Panc1 (cell line): ENCODE results near the gene RAB26. TPM values are rescaled to one million over a fixed set of nuclear protein-coding genes. Genes with fewer than 3 reads are reported as not detected.

Experiments
- ATAC-seq: fragments of 200-7000 bp; cut with Tn5 transposase; 2 replicates; pipeline ENCODE4 v1.9.1; 2020; ENCODE audit warnings: mild to moderate bottlenecking, moderate library complexity
- BruUV-seq: library from RNA; stranded (reverse); fragments of 400-500 nt; replicated peaks from 2 replicates; lab custom pipeline; 2021; lab: Mats Ljungman, UMichigan
- CTCF ChIA-PET: fragments of 300-600 bp; sonication (Branson Sonifier 250); formaldehyde crosslinking; loops from one replicate; lab custom pipeline; 2022; ENCODE audit warnings: antibody characterized with exemption; lab: Charles Lee
- POLR2A ChIA-PET: fragments of 300-600 bp; sonication (Branson Sonifier 250); formaldehyde crosslinking; loops from one replicate; lab custom pipeline; 2022; ENCODE audit warnings: antibody characterized with exemption; lab: Charles Lee
- DNase-seq: peaks from one replicate; pipeline ENCODE4 v3.0.0-alpha.2; 2010; ENCODE audit warnings: low read depth, low spot score
- H3K27ac ChIP-seq: 2 replicates; pipeline ENCODE4 v1.5.1; 2011; ENCODE audit warnings: mild to moderate bottlenecking, low read length, inconsistent platforms
- H3K27me3 ChIP-seq: fragments of 200-500 bp; sonication (Bioruptor generic); 2 replicates; pipeline ENCODE4 v1.6.0; 2014; ENCODE audit warnings: low read length, inconsistent platforms; ENCODE audit not compliant: control insufficient read depth, insufficient read depth
- H3K36me3 ChIP-seq: fragments of 200-500 bp; sonication (Bioruptor generic); 2 replicates; pipeline ENCODE4 v1.5.1; 2014; ENCODE audit warnings: inconsistent platforms, mild to moderate bottlenecking, low read length, moderate library complexity; ENCODE audit not compliant: control insufficient read depth, insufficient read depth
- H3K4me1 ChIP-seq: 2 replicates; pipeline ENCODE4 v1.5.1; 2011; ENCODE audit warnings: inconsistent platforms, mild to moderate bottlenecking, low read length, moderate library complexity; ENCODE audit not compliant: control insufficient read depth, insufficient read depth
- H3K4me3 ChIP-seq, 2 experiments: 2 replicates each; pipeline ENCODE4 v1.5.1; 2011 to 2012; ENCODE audit warnings: low read depth in 2 of 2, low read length in 2 of 2, mild to moderate bottlenecking in 2 of 2, inconsistent platforms in 1 of 2, moderate library complexity in 1 of 2
- H3K9me3 ChIP-seq: fragments of 200-500 bp; sonication (Bioruptor generic); 2 replicates; pipeline ENCODE4 v1.5.1; 2014; ENCODE audit warnings: low read depth, mild to moderate bottlenecking, inconsistent platforms, low read length, moderate library complexity; ENCODE audit not compliant: control insufficient read depth, insufficient read depth
- POLR2AphosphoS5 ChIP-seq: IDR thresholded peaks from 2 replicates; pipeline ENCODE4 v1.6.1; 2012; ENCODE audit warnings: mild to moderate bottlenecking, low read depth, low read length, moderate library complexity
- SIN3A ChIP-seq: IDR thresholded peaks from 2 replicates; pipeline ENCODE4 v1.6.1; 2012; ENCODE audit warnings: low read depth, mild to moderate bottlenecking, low read length, moderate library complexity, borderline replicate concordance; ENCODE audit not compliant: insufficient read depth
- TCF7L2 ChIP-seq: IDR thresholded peaks from 2 replicates; pipeline ENCODE4 v1.6.1; 2011; ENCODE audit warnings: mild to moderate bottlenecking, low read depth, low read length, inconsistent platforms
- in situ Hi-C: cut with HindIII; loops from 2 replicates; pipeline ENCODE4 v1.10.0; 2016; ENCODE audit warnings: low sequenced_read_pairs, low pct_unique_long_range_greater_than_20kb
- intact Hi-C: fragments of 100-400 bp; cut with micrococcal nuclease; formaldehyde crosslinking; loops from one replicate; pipeline ENCODE4 v1.10.0; 2022; ENCODE audit not compliant: unreplicated experiment
- total RNA-seq: library from RNA; stranded (reverse); gene quantifications from one replicate; pipeline ENCODE4 v1.2.1, GENCODE V29; 2021; ENCODE audit not compliant: unreplicated experiment
- TF ChIP-seq, protein P1 (sequence below): fragments of 450-650 bp; IDR thresholded peaks from 2 replicates; pipeline ENCODE4 v1.5.1; 2017; ENCODE audit warnings: mild to moderate bottlenecking
- TF ChIP-seq, protein P2 (sequence below), 2 experiments: IDR thresholded peaks; 2 replicates each; pipeline ENCODE4 v1.6.1; 2011 to 2012; ENCODE audit warnings: low read depth in 2 of 2, control low read depth in 1 of 2, low read length in 1 of 2, mild to moderate bottlenecking in 1 of 2, moderate library complexity in 1 of 2; ENCODE audit not compliant: insufficient read depth in 1 of 2

The RAB26 gene
- total RNA-seq, 1 experiment from 2014 or later, result 92.2 TPM

DNA sequence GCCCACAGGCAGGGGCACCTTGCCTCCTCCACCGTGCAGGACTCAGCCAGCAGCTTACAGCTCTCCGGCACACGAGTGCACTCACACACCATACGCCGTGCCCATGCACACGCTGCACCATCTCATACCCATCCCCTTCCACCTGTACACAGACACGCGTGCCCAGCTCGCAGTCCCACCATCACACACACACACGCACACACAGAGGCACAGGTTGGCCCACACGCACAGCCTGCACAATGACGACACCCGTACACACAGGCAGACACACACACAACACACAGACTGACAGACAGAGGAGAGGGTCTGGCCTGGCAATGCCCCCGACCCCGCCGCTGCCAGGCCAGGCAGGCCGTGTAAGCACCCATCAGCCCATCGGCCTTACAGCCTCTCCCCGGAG lies 35.9 kb downstream of the RAB26 start:
- TF ChIP-seq, protein P1, sequence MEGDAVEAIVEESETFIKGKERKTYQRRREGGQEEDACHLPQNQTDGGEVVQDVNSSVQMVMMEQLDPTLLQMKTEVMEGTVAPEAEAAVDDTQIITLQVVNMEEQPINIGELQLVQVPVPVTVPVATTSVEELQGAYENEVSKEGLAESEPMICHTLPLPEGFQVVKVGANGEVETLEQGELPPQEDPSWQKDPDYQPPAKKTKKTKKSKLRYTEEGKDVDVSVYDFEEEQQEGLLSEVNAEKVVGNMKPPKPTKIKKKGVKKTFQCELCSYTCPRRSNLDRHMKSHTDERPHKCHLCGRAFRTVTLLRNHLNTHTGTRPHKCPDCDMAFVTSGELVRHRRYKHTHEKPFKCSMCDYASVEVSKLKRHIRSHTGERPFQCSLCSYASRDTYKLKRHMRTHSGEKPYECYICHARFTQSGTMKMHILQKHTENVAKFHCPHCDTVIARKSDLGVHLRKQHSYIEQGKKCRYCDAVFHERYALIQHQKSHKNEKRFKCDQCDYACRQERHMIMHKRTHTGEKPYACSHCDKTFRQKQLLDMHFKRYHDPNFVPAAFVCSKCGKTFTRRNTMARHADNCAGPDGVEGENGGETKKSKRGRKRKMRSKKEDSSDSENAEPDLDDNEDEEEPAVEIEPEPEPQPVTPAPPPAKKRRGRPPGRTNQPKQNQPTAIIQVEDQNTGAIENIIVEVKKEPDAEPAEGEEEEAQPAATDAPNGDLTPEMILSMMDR, result no peak
- TF ChIP-seq TCF7L2 (no peak), SIN3A (no peak)
- H3K4me3 ChIP-seq, result no peak overlapping the region
- ChIA-PET POLR2A (no interaction called here), CTCF (no interaction called here)
- H3K27me3 ChIP-seq, result no peaks in the 10 kb centered on the region
- H3K9me3 ChIP-seq, result no peaks in the 10 kb centered on the region
- H3K27ac ChIP-seq, result no peak overlapping the region
- no peaks in the 10 kb centered on the region for H3K36me3 ChIP-seq
- DNase-seq, result no peak
- H3K4me1 ChIP-seq, result no peaks in the 10 kb centered on the region
- intact Hi-C loops, result no loop called here
- ATAC-seq, result no peak
- in situ Hi-C loops, result no loop called here
- BruUV-seq, result no TSS peak

DNA sequence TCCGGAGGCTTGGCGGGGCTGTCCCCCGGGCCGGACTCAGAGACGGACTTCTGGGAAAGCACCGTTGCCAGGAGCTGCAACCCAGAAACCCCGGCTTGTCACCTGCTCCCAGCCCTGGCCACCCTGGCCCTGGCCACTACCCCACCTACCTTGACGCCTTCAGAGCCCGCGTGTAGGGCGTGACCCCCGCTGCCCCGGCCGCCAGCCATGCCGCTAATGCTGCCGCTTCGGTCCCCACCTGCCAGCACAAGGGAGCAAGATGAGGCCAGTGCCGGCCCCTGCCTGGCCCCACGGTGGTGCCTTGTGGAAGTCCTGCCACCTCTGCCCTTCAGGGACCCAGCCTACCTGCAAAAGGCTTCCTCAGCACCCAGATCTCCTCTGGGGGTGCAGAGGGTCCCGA lies 36.5 kb downstream of the RAB26 start:
- no peak for TF ChIP-seq TCF7L2
- TF ChIP-seq, protein P2, sequence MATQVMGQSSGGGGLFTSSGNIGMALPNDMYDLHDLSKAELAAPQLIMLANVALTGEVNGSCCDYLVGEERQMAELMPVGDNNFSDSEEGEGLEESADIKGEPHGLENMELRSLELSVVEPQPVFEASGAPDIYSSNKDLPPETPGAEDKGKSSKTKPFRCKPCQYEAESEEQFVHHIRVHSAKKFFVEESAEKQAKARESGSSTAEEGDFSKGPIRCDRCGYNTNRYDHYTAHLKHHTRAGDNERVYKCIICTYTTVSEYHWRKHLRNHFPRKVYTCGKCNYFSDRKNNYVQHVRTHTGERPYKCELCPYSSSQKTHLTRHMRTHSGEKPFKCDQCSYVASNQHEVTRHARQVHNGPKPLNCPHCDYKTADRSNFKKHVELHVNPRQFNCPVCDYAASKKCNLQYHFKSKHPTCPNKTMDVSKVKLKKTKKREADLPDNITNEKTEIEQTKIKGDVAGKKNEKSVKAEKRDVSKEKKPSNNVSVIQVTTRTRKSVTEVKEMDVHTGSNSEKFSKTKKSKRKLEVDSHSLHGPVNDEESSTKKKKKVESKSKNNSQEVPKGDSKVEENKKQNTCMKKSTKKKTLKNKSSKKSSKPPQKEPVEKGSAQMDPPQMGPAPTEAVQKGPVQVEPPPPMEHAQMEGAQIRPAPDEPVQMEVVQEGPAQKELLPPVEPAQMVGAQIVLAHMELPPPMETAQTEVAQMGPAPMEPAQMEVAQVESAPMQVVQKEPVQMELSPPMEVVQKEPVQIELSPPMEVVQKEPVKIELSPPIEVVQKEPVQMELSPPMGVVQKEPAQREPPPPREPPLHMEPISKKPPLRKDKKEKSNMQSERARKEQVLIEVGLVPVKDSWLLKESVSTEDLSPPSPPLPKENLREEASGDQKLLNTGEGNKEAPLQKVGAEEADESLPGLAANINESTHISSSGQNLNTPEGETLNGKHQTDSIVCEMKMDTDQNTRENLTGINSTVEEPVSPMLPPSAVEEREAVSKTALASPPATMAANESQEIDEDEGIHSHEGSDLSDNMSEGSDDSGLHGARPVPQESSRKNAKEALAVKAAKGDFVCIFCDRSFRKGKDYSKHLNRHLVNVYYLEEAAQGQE (IDR thresholded peaks at IDR 0.05; ENCODE audit: insufficient read depth in 1 of 2, low read depth in 2 of 2, low read length in 1 of 2), result no peak
- no peak for TF ChIP-seq SIN3A
- TF ChIP-seq POLR2AphosphoS5, result no peak
- TF ChIP-seq, protein P1, result no peak
- intact Hi-C loops, result no loop called here
- DNase-seq, result no peak

More for the DNA sequence above, 36.5 kb downstream of the RAB26 start:
- Histone ChIP-seq H3K27me3 (no peaks in the 10 kb centered on the region), H3K4me3 (no peak overlapping the region), H3K27ac (no peak overlapping the region), H3K4me1 (0 out of 2 replicates have a peak, but pooled peaks cover under 1% of the 10 kb centered on the region), H3K9me3 (no peaks in the 10 kb centered on the region), H3K36me3 (no peaks in the 10 kb centered on the region)
- ATAC-seq, result no peak
- in situ Hi-C loops, result no loop called here
- ChIA-PET POLR2A (no interaction called here), CTCF (no interaction called here)
- no TSS peak for BruUV-seq
